Activated naive CD8-positive, alpha-beta T cell treated with anti-CD3 and anti-CD28 coated beads, Interleukin-2, amount 50 U/mL, for 16 hours (primary cell): Measurements from ENCODE around the gene OR5B17.
"Not testable (repeated sequence)": the region's sequence is repeated elsewhere in the genome, so short reads cannot be mapped to it uniquely, and the experiment has no call there.

Experiments used
- DNase-seq: peaks from one replicate; pipeline ENCODE4 v3.0.0-alpha.2; 2020; ENCODE audit warnings: low read depth, low spot score

OR5B17 gene

DNA sequence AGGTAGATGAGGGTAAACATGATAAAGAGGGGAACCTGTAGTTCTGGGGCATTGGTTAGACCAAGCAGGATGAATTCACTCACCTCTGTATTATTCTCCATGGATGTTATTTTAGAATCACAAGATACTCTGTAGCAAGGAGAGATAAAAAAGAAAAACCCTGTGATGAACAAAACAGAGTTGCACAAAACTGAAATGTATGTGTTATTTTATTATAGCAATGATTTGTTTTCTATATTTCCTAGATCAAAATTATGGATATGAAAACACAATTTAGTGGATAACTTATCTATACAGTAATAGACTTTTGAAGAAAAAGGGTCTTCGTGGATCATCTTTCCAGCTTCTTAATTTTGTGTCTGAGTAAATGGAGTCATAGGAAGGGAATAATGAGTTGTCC lies at the start of gene OR5B17:
TSS of gene OR5B17 (minus strand) at position 101 of the 400 bp plus-strand sequence. CDS start at position 101, 0 bp downstream.
- DNase-seq = no peak

DNA sequence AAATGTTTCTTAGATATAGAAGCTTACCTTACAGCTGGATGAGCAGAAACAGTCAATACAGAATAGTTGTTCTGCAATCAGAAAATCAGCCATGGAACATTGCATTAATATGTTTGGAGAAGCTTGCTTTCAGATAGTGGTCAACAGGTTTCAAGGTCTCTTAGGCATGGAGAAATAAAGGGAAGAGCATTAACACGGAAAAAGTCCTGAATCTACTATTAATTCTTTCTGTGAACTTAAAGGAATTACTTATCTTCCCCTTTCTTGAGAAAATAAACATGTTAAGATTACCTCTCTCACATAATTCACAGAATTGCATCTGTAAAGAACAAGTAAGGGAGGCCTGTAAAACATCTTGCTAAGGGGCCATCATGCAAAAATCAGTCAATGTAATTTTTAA lies 47.9 kb upstream of the OR5B17 start, which contains the start of gene OR5B3:
TSS of gene OR5B3 (minus strand) at position 101 of the 400 bp plus-strand sequence. CDS start 3,465 bp downstream, outside the sequence.
- no peak for DNase-seq

DNA sequence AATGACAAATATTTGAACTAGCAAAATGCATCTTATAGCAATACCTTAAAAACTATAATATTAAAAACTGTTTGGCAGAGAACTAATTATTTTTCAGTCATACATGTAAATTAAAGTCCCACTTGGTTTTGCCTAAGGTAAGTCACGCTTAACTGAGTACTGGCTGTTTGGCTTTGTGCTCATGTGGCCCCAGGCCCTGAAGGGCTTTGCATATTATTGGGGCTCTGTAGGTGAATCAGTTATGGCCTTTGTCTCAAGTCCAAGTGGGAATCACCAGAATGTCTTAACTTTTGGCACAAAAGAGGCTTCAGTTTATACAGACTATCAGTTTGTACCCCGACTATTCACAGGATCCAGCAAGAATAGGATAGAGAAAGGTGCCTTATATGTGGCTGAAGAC lies 40.8 kb upstream of the OR5B17 start:
- DNase-seq = not testable (repeated sequence)

DNA sequence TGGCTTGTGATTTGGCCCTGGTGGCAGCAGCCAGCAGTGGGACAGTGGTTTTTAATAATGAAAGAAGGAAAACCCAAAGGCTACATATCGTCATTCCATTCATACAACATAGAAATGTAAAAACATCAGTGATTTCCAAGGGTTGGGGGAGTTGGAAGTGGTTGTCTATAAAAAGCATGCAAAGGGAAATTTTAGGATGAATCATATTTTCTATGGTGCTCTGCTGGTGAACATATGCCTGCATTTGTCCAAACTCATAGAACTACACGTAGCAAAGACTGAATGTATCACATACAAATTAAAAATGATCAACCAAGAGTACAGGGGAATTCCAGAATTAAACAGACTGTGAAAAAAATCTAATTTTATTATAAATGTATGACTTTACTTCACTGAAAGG lies 36.7 kb upstream of the OR5B17 start:
- DNase-seq = no peak

DNA sequence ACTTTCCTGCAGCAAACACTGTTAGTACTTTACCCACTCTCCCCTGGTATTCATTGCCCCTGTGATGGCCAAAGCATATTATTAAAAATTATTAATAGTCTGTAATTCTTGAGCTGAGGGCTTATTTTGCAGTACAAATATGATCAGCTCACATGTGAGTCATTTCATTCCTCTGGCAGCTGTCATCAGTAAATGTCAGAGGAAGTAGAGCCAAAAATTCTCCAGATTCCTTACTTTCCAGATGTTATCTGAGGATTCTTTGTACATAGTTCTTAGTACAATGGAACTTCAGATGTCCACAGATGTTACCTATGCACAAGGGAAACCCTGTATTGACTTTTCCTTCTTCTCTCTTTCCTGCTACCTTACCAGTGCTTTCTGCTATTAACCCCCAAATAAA lies 35.3 kb upstream of the OR5B17 start:
- DNase-seq = no peak

DNA sequence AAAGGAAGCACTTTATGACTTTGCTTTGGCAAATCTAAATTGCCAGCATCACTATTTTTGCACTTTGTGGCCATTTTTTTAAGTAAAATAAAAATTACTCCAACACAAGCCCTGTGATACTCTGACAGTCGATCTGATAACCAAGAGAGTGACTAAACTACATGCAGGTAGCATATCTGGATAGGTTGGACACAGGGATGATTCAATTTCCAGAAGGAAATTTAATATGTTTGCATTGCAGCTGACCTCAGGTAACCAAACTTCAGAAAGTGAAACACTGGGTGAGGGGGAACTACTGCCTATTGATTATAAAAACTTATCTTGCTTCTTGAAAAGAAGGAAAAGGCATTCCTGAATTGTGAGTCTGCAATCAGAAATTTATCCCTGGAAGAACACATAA lies 33.9 kb upstream of the OR5B17 start:
- DNase-seq = no peak

DNA sequence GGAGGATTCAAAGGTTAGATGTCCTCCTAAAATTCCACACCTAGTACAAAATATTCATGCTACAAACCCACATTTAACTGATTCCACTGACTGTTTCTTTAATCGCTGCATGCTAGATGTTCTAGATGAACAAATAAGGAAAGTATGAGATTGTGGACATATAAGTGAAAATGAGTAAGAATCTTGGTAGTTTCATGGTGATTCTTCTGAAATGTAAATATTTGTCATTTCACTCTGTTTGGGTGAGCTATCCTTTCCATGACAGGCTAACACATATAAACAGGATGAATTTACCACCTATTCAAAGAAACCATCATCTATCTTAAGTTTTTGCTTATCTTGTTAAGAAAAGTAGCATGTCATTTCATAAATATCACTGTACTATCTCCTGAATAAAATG lies 33.0 kb upstream of the OR5B17 start:
- no peak for DNase-seq

DNA sequence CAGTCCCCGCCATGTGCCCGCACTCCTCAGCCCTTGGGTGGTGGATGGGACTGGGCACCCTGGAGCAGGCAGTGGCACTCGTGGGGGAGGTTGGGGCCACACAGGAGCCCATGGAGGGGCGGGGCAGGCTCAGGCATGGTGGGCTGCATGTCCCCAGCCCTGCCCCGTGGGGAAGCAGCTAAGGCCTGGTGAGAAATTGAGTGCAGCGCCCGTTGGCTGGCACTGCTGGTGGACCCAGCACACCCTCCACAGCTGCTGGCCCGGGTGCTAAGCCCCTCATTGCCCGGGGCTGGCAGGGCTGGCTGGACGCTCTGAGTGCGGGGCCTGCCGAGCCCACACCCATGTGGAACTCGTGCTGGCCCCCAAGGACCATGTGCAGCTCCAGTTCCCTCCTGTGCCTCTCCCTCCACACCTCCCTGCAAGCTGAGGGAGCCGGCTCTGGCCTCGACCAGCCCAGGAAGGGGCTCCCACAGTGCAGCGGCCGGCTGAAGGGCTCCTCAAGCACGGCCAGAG lies 31.7 kb upstream of the OR5B17 start:
- no peak for DNase-seq

DNA sequence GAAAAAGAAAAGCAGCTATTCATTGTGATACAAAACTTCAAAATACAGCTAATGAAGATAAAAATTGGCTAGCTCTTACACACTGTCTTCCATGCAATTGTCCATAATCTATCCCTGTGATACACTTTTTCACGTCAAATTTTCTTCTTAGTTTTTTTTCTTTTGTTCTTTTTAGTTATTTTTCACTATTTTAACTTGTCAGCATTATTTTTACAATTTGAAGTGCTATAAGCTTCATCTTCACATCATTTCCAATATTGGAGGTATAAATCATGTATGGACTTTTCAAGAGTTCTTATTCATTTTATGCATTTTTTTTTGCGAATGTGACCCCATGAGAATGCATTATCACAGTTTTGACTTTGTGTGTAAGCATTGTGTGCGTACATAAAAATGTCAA lies 4.1 kb downstream of the OR5B17 start:
- DNase-seq = no peak

DNA sequence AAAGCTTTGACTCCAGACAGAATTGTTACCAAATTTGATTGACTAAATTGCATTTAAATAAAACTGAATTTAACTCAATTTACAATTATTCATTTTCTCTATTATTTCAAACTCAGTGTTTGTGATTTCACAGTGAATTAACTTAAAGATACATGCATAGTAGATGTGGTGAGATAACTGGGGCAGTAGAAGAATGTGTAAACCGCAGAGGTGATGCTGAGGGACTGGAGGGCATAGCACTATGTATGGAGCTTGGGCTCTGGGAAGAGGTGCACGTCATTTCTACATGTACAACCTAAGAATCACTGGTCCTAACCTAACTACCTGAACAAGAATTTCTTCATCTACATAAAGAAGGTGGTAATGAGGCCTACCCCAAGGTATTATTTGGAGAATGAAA lies 13.7 kb downstream of the OR5B17 start:
- DNase-seq = no peak

DNA sequence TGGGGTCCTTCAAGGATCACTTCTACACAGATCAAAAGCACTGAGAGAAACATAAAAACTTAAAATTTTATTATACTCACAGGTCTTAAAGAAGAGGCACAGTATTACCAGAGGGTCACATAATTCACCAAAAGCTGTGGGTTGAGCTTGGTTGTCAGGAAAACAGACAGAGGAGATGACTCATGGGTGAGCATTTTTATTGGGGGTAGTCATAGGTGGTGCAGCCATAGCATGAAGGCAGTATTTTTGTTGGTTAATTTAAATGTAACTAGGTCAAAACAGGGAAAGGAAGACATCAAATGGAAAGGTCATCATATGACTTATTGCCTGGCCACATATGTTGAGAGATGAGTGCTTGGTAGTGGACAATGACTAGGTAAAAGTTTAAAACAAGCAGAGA lies 24.2 kb downstream of the OR5B17 start:
- DNase-seq = no peak

DNA sequence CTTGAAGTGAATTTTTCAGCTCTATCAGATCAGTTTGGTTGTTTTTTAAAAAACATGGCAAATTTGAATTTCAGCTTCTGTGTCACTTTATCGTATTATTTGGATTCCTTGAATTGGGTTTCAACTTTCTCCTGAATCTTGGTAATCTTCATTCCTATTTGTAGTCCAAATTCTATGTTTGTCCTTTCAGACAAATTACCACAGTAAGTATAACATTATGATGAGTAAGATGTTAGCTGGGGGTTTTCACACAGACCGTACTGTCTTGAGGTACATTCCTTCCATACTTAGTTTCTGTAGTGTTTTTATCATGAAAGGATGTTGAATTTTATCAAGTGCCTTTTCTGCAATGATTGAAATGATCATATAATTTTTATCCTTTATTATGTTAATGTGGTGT lies 28.0 kb downstream of the OR5B17 start:
- DNase-seq = no peak

DNA sequence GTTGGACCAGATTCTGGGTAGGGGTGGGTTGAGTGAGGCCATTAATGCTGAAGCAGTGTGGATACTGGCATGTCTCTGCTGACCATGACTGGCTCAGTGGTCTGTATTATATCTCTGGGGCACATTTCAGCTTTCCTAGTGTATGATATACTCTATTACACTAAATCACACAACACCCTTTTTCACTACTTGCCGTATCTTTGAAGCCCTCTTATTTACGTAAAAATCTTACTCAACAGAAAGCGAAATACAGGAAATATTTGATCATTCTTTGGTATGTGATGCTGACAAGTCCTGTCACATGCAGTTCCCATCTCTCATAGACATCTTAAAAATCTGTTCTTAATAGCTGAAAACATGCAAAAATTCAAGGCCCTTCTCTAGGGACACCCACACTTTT lies 40.3 kb downstream of the OR5B17 start:
- no peak for DNase-seq

DNA sequence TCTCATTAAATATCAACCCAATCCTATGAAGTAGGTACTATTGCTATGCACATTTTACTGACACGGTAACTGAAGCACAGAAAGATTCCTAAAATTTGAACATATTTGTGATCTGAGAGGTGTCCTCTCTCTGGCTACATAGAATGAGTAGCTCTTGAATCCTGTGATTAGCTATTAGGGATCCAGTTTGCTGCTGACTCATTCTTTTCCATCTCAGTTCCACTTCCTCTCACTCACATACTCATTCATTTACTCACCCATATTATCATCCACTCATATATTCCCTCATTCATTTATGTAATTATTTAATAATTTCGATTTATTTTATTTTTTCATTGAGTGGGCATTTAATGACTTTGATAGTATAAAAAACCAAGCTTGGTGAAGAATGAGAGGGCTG lies 42.7 kb downstream of the OR5B17 start:
- no peak for DNase-seq
